ENCODE results near the gene MYO3B.

DNA sequence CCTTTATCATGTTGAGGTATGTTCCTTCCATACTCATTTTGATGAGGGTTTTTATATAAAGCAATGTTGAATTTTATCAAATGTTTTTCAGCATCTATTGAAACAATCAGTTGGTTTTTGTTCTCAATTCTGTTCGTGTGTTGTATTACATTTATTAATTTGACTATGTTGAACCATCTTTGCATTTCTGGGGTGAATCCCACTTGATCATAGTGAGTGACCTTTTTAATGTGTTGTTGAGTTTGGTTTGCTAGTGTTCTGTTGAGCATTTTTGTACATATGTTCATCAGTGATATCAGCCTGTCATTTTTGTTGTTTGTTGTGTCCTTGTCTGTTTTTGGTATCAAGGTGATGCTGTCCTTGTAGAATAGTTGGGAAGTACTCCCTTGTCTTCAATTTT lies 110.9 kb downstream of the MYO3B start:
- TF ChIP-seq, protein P1, sequence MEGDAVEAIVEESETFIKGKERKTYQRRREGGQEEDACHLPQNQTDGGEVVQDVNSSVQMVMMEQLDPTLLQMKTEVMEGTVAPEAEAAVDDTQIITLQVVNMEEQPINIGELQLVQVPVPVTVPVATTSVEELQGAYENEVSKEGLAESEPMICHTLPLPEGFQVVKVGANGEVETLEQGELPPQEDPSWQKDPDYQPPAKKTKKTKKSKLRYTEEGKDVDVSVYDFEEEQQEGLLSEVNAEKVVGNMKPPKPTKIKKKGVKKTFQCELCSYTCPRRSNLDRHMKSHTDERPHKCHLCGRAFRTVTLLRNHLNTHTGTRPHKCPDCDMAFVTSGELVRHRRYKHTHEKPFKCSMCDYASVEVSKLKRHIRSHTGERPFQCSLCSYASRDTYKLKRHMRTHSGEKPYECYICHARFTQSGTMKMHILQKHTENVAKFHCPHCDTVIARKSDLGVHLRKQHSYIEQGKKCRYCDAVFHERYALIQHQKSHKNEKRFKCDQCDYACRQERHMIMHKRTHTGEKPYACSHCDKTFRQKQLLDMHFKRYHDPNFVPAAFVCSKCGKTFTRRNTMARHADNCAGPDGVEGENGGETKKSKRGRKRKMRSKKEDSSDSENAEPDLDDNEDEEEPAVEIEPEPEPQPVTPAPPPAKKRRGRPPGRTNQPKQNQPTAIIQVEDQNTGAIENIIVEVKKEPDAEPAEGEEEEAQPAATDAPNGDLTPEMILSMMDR (IDR thresholded peaks at IDR 0.05): no peak
- TF ChIP-seq POLR2A (IDR thresholded peaks at IDR 0.05): no peak
